ENCODE measurements around the gene CELSR1. TPM values are rescaled to one million over a fixed set of nuclear protein-coding genes. Genes with fewer than 3 reads are reported as not detected.

CELSR1 gene
- total RNA-seq, 2 experiments from 2014 or later: 1.0 to 1.1 TPM

- Histone ChIP-seq H3K36me3 (ENCODE audit: insufficient read depth, low read length) (no peaks in the 10 kb centered on the region), H3K4me3 (ENCODE audit: low read length) (no peak overlapping the region), H3K9me3 (ENCODE audit: control insufficient read depth in 1 of 2, insufficient read depth in 1 of 2, low read length in 2 of 2) (peaks cover 0 to 5% of the 10 kb centered on the region in 2 experiments), H3K4me1 (ENCODE audit: insufficient read depth, low read length) (no peaks in the 10 kb centered on the region), H3K27ac (ENCODE audit: low read depth in 1 of 2, low read length in 2 of 2) (no peak overlapping the region), H3K27me3 (ENCODE audit: control insufficient read depth in 1 of 2, insufficient read depth in 2 of 2, low read length in 2 of 2) (peaks cover 0 to 3% of the 10 kb centered on the region in 2 experiments)
- no peaks in the 10 kb centered on the region for H3K36me3 Mint-ChIP-seq (ENCODE audit: low read depth)
- CTCF ChIA-PET: no interaction called here
- H3K4me1 Mint-ChIP-seq (ENCODE audit: low read depth): no peaks in the 10 kb centered on the region
- H3K27ac Mint-ChIP-seq: no peak overlapping the region
- no peaks in the 10 kb centered on the region for H3K27me3 Mint-ChIP-seq
- ATAC-seq (ENCODE audit: poor library complexity): no peak
- TF ChIP-seq, protein P1, sequence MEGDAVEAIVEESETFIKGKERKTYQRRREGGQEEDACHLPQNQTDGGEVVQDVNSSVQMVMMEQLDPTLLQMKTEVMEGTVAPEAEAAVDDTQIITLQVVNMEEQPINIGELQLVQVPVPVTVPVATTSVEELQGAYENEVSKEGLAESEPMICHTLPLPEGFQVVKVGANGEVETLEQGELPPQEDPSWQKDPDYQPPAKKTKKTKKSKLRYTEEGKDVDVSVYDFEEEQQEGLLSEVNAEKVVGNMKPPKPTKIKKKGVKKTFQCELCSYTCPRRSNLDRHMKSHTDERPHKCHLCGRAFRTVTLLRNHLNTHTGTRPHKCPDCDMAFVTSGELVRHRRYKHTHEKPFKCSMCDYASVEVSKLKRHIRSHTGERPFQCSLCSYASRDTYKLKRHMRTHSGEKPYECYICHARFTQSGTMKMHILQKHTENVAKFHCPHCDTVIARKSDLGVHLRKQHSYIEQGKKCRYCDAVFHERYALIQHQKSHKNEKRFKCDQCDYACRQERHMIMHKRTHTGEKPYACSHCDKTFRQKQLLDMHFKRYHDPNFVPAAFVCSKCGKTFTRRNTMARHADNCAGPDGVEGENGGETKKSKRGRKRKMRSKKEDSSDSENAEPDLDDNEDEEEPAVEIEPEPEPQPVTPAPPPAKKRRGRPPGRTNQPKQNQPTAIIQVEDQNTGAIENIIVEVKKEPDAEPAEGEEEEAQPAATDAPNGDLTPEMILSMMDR (IDR thresholded peaks at IDR 0.05): no peak
- POLR2A ChIA-PET: no interaction called here
- intact Hi-C loops (cut with DNase I, micrococcal nuclease): no loop called here
- no peak overlapping the region for H3K4me3 Mint-ChIP-seq
- H3K9me3 Mint-ChIP-seq: no peaks in the 10 kb centered on the region
- DNase-seq: no peak
Measured at GRCh38 chr22:46445771-46446420, 91.5 kb downstream of the CELSR1 start.

GRCh38 chr22:46444390-46444854, 93.0 kb downstream of the CELSR1 start:
- ChIA-PET POLR2A (no interaction called here), CTCF (no interaction called here)
- Mint-ChIP-seq H3K9me3 (no peaks in the 10 kb centered on the region), H3K27ac (no peak overlapping the region), H3K4me1 (ENCODE audit: low read depth) (no peaks in the 10 kb centered on the region), H3K36me3 (ENCODE audit: low read depth) (no peaks in the 10 kb centered on the region), H3K4me3 (no peak overlapping the region), H3K27me3 (no peaks in the 10 kb centered on the region)
- intact Hi-C loops (cut with DNase I, micrococcal nuclease): no loop called here
- Histone ChIP-seq H3K36me3 (ENCODE audit: insufficient read depth, low read length) (no peaks in the 10 kb centered on the region), H3K27ac (ENCODE audit: low read depth in 1 of 2, low read length in 2 of 2) (no peak overlapping the region), H3K9me3 (ENCODE audit: control insufficient read depth in 1 of 2, insufficient read depth in 1 of 2, low read length in 2 of 2) (peaks cover 0 to under 1% of the 10 kb centered on the region in 2 experiments), H3K4me1 (ENCODE audit: insufficient read depth, low read length) (no peaks in the 10 kb centered on the region), H3K4me3 (ENCODE audit: low read length) (no peak overlapping the region), H3K27me3 (ENCODE audit: control insufficient read depth in 1 of 2, insufficient read depth in 2 of 2, low read length in 2 of 2) (peaks cover 0 to 3% of the 10 kb centered on the region in 2 experiments)
- no peak for ATAC-seq (ENCODE audit: poor library complexity)
- no peak for DNase-seq
- TF ChIP-seq, protein P1 (IDR thresholded peaks at IDR 0.05): no peak

- H3K27ac Mint-ChIP-seq: no peak overlapping the region
- Histone ChIP-seq H3K9me3 (ENCODE audit: control insufficient read depth in 1 of 2, insufficient read depth in 1 of 2, low read length in 2 of 2) (no peaks in the 10 kb centered on the region), H3K27ac (ENCODE audit: low read depth in 1 of 2, low read length in 2 of 2) (no peak overlapping the region), H3K27me3 (ENCODE audit: control insufficient read depth in 1 of 2, insufficient read depth in 2 of 2, low read length in 2 of 2) (peaks cover 0 to 3% of the 10 kb centered on the region in 2 experiments), H3K36me3 (ENCODE audit: insufficient read depth, low read length) (no peaks in the 10 kb centered on the region), H3K4me1 (ENCODE audit: insufficient read depth, low read length) (no peaks in the 10 kb centered on the region), H3K4me3 (ENCODE audit: low read length) (no peak overlapping the region)
- H3K36me3 Mint-ChIP-seq (ENCODE audit: low read depth): no peaks in the 10 kb centered on the region
- H3K27me3 Mint-ChIP-seq: no peaks in the 10 kb centered on the region
- TF ChIP-seq, protein P1 (IDR thresholded peaks at IDR 0.05): no peak
- DNase-seq: no peak
- H3K4me3 Mint-ChIP-seq: no peak overlapping the region
- no peaks in the 10 kb centered on the region for H3K9me3 Mint-ChIP-seq
- ChIA-PET POLR2A (no interaction called here), CTCF (no interaction called here)
- H3K4me1 Mint-ChIP-seq (ENCODE audit: low read depth): no peaks in the 10 kb centered on the region
- intact Hi-C loops (cut with DNase I, micrococcal nuclease): no loop called here
- ATAC-seq (ENCODE audit: poor library complexity): no peak
Measured at GRCh38 chr22:46443850-46444389, 93.5 kb downstream of the CELSR1 start.

Data from CD4-positive, alpha-beta T cell (primary cell).